ENCODE data around the gene FOXO1. TPM values are rescaled to one million over a fixed set of nuclear protein-coding genes. Genes with fewer than 3 reads are reported as not detected.

The FOXO1 gene
- total and polyA plus RNA-seq, 2 experiments from 2014 or later = 32.4 to 68.0 TPM

DNA sequence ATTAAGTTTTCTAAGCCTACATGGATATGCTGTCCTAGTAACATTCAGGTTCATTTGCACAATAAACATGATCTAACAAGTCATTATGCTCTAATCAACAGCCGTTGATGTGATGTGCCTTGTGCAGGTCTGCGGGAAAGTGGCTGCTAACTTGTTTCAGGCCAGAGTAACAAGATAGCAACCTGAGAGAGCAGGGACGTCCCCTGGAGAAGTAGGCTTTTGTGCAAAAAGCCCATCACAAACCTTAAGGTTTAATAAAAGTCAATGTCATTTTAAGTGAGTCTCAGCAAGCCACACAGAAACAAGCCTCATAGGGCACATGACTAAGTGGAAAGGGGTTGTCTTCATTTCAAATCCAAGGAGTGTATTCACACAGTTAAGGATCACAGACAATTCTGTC, 17.6 kb downstream of the FOXO1 start (continued):
- no peak for TF ChIP-seq EZH2 (IDR thresholded peaks at IDR 0.05; ENCODE audit: low read depth, unreplicated experiment)
- TF ChIP-seq ZNF114 (CRISPR knock-in tag; IDR thresholded peaks at IDR 0.05) = no peak
- TF ChIP-seq, protein P1, sequence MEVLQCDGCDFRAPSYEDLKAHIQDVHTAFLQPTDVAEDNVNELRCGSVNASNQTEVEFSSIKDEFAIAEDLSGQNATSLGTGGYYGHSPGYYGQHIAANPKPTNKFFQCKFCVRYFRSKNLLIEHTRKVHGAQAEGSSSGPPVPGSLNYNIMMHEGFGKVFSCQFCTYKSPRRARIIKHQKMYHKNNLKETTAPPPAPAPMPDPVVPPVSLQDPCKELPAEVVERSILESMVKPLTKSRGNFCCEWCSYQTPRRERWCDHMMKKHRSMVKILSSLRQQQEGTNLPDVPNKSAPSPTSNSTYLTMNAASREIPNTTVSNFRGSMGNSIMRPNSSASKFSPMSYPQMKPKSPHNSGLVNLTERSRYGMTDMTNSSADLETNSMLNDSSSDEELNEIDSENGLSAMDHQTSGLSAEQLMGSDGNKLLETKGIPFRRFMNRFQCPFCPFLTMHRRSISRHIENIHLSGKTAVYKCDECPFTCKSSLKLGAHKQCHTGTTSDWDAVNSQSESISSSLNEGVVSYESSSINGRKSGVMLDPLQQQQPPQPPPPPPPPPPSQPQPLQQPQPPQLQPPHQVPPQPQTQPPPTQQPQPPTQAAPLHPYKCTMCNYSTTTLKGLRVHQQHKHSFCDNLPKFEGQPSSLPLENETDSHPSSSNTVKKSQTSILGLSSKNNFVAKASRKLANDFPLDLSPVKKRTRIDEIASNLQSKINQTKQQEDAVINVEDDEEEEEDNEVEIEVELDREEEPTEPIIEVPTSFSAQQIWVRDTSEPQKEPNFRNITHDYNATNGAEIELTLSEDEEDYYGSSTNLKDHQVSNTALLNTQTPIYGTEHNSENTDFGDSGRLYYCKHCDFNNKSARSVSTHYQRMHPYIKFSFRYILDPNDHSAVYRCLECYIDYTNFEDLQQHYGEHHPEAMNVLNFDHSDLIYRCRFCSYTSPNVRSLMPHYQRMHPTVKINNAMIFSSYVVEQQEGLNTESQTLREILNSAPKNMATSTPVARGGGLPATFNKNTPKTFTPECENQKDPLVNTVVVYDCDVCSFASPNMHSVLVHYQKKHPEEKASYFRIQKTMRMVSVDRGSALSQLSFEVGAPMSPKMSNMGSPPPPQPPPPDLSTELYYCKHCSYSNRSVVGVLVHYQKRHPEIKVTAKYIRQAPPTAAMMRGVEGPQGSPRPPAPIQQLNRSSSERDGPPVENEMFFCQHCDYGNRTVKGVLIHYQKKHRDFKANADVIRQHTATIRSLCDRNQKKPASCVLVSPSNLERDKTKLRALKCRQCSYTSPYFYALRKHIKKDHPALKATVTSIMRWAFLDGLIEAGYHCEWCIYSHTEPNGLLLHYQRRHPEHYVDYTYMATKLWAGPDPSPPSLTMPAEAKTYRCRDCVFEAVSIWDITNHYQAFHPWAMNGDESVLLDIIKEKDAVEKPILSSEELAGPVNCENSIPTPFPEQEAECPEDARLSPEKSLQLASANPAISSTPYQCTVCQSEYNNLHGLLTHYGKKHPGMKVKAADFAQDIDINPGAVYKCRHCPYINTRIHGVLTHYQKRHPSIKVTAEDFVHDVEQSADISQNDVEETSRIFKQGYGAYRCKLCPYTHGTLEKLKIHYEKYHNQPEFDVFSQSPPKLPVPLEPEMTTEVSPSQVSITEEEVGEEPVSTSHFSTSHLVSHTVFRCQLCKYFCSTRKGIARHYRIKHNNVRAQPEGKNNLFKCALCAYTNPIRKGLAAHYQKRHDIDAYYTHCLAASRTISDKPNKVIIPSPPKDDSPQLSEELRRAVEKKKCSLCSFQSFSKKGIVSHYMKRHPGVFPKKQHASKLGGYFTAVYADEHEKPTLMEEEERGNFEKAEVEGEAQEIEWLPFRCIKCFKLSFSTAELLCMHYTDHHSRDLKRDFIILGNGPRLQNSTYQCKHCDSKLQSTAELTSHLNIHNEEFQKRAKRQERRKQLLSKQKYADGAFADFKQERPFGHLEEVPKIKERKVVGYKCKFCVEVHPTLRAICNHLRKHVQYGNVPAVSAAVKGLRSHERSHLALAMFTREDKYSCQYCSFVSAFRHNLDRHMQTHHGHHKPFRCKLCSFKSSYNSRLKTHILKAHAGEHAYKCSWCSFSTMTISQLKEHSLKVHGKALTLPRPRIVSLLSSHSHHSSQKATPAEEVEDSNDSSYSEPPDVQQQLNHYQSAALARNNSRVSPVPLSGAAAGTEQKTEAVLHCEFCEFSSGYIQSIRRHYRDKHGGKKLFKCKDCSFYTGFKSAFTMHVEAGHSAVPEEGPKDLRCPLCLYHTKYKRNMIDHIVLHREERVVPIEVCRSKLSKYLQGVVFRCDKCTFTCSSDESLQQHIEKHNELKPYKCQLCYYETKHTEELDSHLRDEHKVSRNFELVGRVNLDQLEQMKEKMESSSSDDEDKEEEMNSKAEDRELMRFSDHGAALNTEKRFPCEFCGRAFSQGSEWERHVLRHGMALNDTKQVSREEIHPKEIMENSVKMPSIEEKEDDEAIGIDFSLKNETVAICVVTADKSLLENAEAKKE (CRISPR knock-in tag; IDR thresholded peaks at IDR 0.05) = no peak

GRCh38 chr13:40648040-40648439, 18.4 kb downstream of the FOXO1 start:
- no peak overlapping the region for H3K27ac Mint-ChIP-seq
- H3K4me1 ChIP-seq (ENCODE audit: insufficient read depth) = peaks cover 85% of the 10 kb centered on the region
- H3K4me3 ChIP-seq = no peak overlapping the region
- DNase-seq (ENCODE audit: low spot score) (no peak), ATAC-seq (no peak)
- H3K36me3 Mint-ChIP-seq (ENCODE audit: low read depth) = peaks cover 3% of the 10 kb centered on the region; the same call in 1 of the 3 replicates
- H3K79me2 ChIP-seq (replicated peaks; ENCODE audit: insufficient read depth) = peaks cover 99% of the 10 kb centered on the region
- peaks cover 23% of the 10 kb centered on the region for H3K27me3 Mint-ChIP-seq (ENCODE audit: insufficient read depth, low read depth, poor library complexity)
- H3K27ac ChIP-seq (ENCODE audit: low read depth) = peak overlapping the region; percentile 80; the same call in 1 of the 2 replicates
- no peaks in the 10 kb centered on the region for H3K36me3 ChIP-seq (ENCODE audit: insufficient read depth)
- no peak overlapping the region for H3K4me3 Mint-ChIP-seq
- no peak overlapping the region for H2AFZ ChIP-seq
- H3K9me3 Mint-ChIP-seq = no peaks in the 10 kb centered on the region
- peaks cover 96% of the 10 kb centered on the region for H3K4me1 Mint-ChIP-seq
- H3K9me2 ChIP-seq (ENCODE audit: insufficient read depth) = no peaks in the 10 kb centered on the region
- H3K4me2 ChIP-seq = peak overlapping the region; percentile 37
- H4K20me1 ChIP-seq (replicated peaks; ENCODE audit: insufficient read depth) = peaks cover 20% of the 10 kb centered on the region; the same call in 1 of the 2 replicates
- H3F3A ChIP-seq (replicated peaks; ENCODE audit: low read depth) = 0 out of 2 replicates have a peak, but pooled peaks cover 9% of the 10 kb centered on the region
- H3K27me3 ChIP-seq (ENCODE audit: insufficient read depth) = no peaks in the 10 kb centered on the region
- TF ChIP-seq, protein P1 (CRISPR knock-in tag; IDR thresholded peaks at IDR 0.05) = no peak
- no peak for TF ChIP-seq STAT1 (IDR thresholded peaks at IDR 0.05; ENCODE audit: unreplicated experiment)
- TF ChIP-seq ZNF331 (CRISPR knock-in tag; IDR thresholded peaks at IDR 0.05; ENCODE audit: low read depth) = no peak
- TF ChIP-seq CTCF (conservative IDR thresholded peaks at IDR 0.05; ENCODE audit: low read depth in 2 of 2) = no peak
- no peak for TF ChIP-seq EZH2phosphoT487 (IDR thresholded peaks at IDR 0.05; ENCODE audit: unreplicated experiment)
- no peak for TF ChIP-seq POLR2AphosphoS5 (IDR thresholded peaks at IDR 0.05; ENCODE audit: low read depth)
